ENCODE measurements around the gene MIAT. TPM values are rescaled to one million over a fixed set of nuclear protein-coding genes. Genes with fewer than 3 reads are reported as not detected.
"Not testable (repeated sequence)": the region's sequence is repeated elsewhere in the genome, so short reads cannot be mapped to it uniquely, and the experiment has no call there.

Gene MIAT
- total and polyA plus RNA-seq, 11 donors: 0.12 to 2.7 (median 0.47) TPM

GRCh38 chr22:26700886-26701285, 43.5 kb downstream of the MIAT start:
- WGBS, 4 donors: 97 to 99% (median 97%) methylated on average over 4 of the region's 4 CpGs
- H3K9me3 ChIP-seq: peaks cover 0 to 12% (median 0%) of the 10 kb centered on the region in 12 donors
- no peak overlapping the region for H3K27ac ChIP-seq
- intact Hi-C loops (cut with DNase I): no loop called here
- TF ChIP-seq CTCF (IDR thresholded peaks at IDR 0.05) (no peak), POLR2A (IDR thresholded peaks at IDR 0.05) (no peak)
- H3K36me3 ChIP-seq: peaks cover 0 to 28% (median 15%) of the 10 kb centered on the region in 9 donors
- H3K27me3 ChIP-seq: no peaks in the 10 kb centered on the region
- no peak overlapping the region for H3K4me3 ChIP-seq
- ATAC-seq (no peak), DNase-seq (no peak)
- H3K4me1 ChIP-seq: no peaks in the 10 kb centered on the region

- H3K27ac ChIP-seq: no peak overlapping the region
- no peaks in the 10 kb centered on the region for H3K4me1 ChIP-seq
- no peaks in the 10 kb centered on the region for H3K27me3 ChIP-seq
- WGBS, 4 donors: 85 to 94% (median 93%) methylated on average over 1 of the region's 1 CpG
- DNase-seq (no peak), ATAC-seq (no peak)
- intact Hi-C loops (cut with DNase I): no loop called here
- TF ChIP-seq CTCF (IDR thresholded peaks at IDR 0.05) (no peak), POLR2A (IDR thresholded peaks at IDR 0.05) (no peak)
- peaks cover 0 to 27% (median 13%) of the 10 kb centered on the region in 9 donors for H3K36me3 ChIP-seq
- H3K9me3 ChIP-seq: peaks cover 0 to 12% (median 0%) of the 10 kb centered on the region in 12 donors
- H3K4me3 ChIP-seq: no peak overlapping the region
Measured at GRCh38 chr22:26701323-26701722, 43.9 kb downstream of the MIAT start.

GRCh38 chr22:26702906-26703830, 45.8 kb downstream of the MIAT start:
- H3K4me3 ChIP-seq: no peak overlapping the region
- ATAC-seq: no peak
- TF ChIP-seq CTCF (IDR thresholded peaks at IDR 0.05) (no peak), POLR2A (IDR thresholded peaks at IDR 0.05) (no peak)
- no peak overlapping the region for H3K27ac ChIP-seq
- no peaks in the 10 kb centered on the region for H3K4me1 ChIP-seq
- H3K36me3 ChIP-seq: peaks cover 0 to 36% (median 4%) of the 10 kb centered on the region in 9 donors
- intact Hi-C loops (cut with DNase I): no loop called here
- H3K9me3 ChIP-seq: peaks cover 0 to 22% (median 0%) of the 10 kb centered on the region in 12 donors
- no peaks in the 10 kb centered on the region for H3K27me3 ChIP-seq
- DNase-seq: no peak
- 96 to 98% (median 98%) methylated on average over 6 of the region's 6 CpGs for WGBS, 4 donors

GRCh38 chr22:26705379-26705778, 48.0 kb downstream of the MIAT start:
- DNase-seq; ATAC-seq; intact Hi-C loops (cut with DNase I); H3K4me3 ChIP-seq; H3K27ac ChIP-seq; H3K27me3 ChIP-seq; H3K4me1 ChIP-seq: not testable (repeated sequence)
- peaks cover 0 to 14% (median 0%) of the 10 kb centered on the region in 9 donors for H3K36me3 ChIP-seq
- WGBS, 4 donors: 56 to 61% (median 60%) methylated on average over 4 of the region's 4 CpGs
- peaks cover 0 to 12% (median 0%) of the 10 kb centered on the region in 12 donors for H3K9me3 ChIP-seq

Data from heart left ventricle (tissue), 16 donors.